ENCODE results near the gene CHST11. TPM values are rescaled to one million over a fixed set of nuclear protein-coding genes. Genes with fewer than 3 reads are reported as not detected.

The CHST11 gene
- total and polyA plus RNA-seq, 7 donors: 0.60 to 22.8 (median 10.0) TPM

GRCh38 chr12:104516821-104517220, 60.1 kb downstream of the CHST11 start:
- Histone ChIP-seq H3K4me3 (no peak overlapping the region), H3K27me3 (no peaks in the 10 kb centered on the region), H3K36me3 (no peaks in the 10 kb centered on the region), H3K27ac (no peak overlapping the region), H3K9me3 (no peaks in the 10 kb centered on the region), H3K4me1 (peaks cover 0 to 6% (median 2%) of the 10 kb centered on the region in 4 donors)
- WGBS, 2 donors: 41 to 72% methylated on average over 1 of the region's 1 CpG
- DNase-seq: no peak
- no peak for TF ChIP-seq EP300 (IDR thresholded peaks at IDR 0.05)
- TF ChIP-seq CTCF (IDR thresholded peaks at IDR 0.05): no peak
- no peak for TF ChIP-seq POLR2AphosphoS5 (IDR thresholded peaks at IDR 0.05)
- no peak for TF ChIP-seq POLR2A (IDR thresholded peaks at IDR 0.05)
- intact Hi-C loops (cut with DNase I): no loop called here

GRCh38 chr12:104517880-104518279, 61.1 kb downstream of the CHST11 start:
- H3K9me3 ChIP-seq: no peaks in the 10 kb centered on the region
- no peak overlapping the region for H3K4me3 ChIP-seq
- H3K27me3 ChIP-seq: no peaks in the 10 kb centered on the region
- H3K27ac ChIP-seq: no peak overlapping the region
- intact Hi-C loops (cut with DNase I): no loop called here
- H3K4me1 ChIP-seq: peaks cover 0 to 4% (median 2%) of the 10 kb centered on the region in 4 donors
- WGBS, 2 donors: 95 to 98% methylated on average over 10 of the region's 10 CpGs
- H3K36me3 ChIP-seq: no peaks in the 10 kb centered on the region
- TF ChIP-seq CTCF (IDR thresholded peaks at IDR 0.05): no peak
- no peak for TF ChIP-seq POLR2A (IDR thresholded peaks at IDR 0.05)
- no peak for TF ChIP-seq POLR2AphosphoS5 (IDR thresholded peaks at IDR 0.05)
- no peak for TF ChIP-seq EP300 (IDR thresholded peaks at IDR 0.05)
- no peak for DNase-seq

- Histone ChIP-seq H3K36me3 (no peaks in the 10 kb centered on the region), H3K9me3 (no peaks in the 10 kb centered on the region), H3K4me3 (no peak overlapping the region), H3K4me1 (peaks cover 0 to 19% (median 6%) of the 10 kb centered on the region in 4 donors), H3K27ac (no peak overlapping the region), H3K27me3 (no peaks in the 10 kb centered on the region)
- DNase-seq: no peak
- WGBS, 2 donors: 62 to 83% methylated on average over 7 of the region's 7 CpGs
- intact Hi-C loops (cut with DNase I): no loop called here
- TF ChIP-seq EP300 (IDR thresholded peaks at IDR 0.05) (no peak), CTCF (IDR thresholded peaks at IDR 0.05) (no peak), POLR2AphosphoS5 (IDR thresholded peaks at IDR 0.05) (no peak), POLR2A (IDR thresholded peaks at IDR 0.05) (no peak)
Observed at GRCh38 chr12:104519190-104520019, 62.7 kb downstream of the CHST11 start.

- 60 to 82% methylated on average over 4 of the region's 4 CpGs for WGBS, 2 donors
- TF ChIP-seq POLR2AphosphoS5 (IDR thresholded peaks at IDR 0.05) (no peak), CTCF (IDR thresholded peaks at IDR 0.05) (no peak), POLR2A (IDR thresholded peaks at IDR 0.05) (no peak), EP300 (IDR thresholded peaks at IDR 0.05) (no peak)
- no peaks in the 10 kb centered on the region for H3K36me3 ChIP-seq
- intact Hi-C loops (cut with DNase I): no loop called here
- DNase-seq: no peak
- H3K27me3 ChIP-seq: no peaks in the 10 kb centered on the region
- no peak overlapping the region for H3K4me3 ChIP-seq
- H3K27ac ChIP-seq: no peak overlapping the region
- H3K4me1 ChIP-seq: peaks cover 0 to 29% (median 6%) of the 10 kb centered on the region in 4 donors
- no peaks in the 10 kb centered on the region for H3K9me3 ChIP-seq
Observed at GRCh38 chr12:104520242-104520900, 63.6 kb downstream of the CHST11 start.

Measured in sigmoid colon (tissue), 7 donors.